Lung (tissue), 12 donors: ENCODE measurements around the gene BARD1. TPM values are rescaled to one million over a fixed set of nuclear protein-coding genes. Genes with fewer than 3 reads are reported as not detected.

Experiments
- ATAC-seq: fragments of 200-7000 bp; cut with Tn5 transposase; one replicate; pipeline ENCODE4 v1.9.1; 2020; ENCODE audit warnings: moderate number of reproducible peaks; ENCODE audit not compliant: insufficient read depth, low FRiP score
- DNase-seq, 3 donors: peaks; one replicate each; pipeline ENCODE4 v3.0.0-alpha.2; 2013 to 2017
- H3K27ac ChIP-seq, 2 donors: one replicate each; pipeline ENCODE4 v1.5.1; 2013; ENCODE audit warnings: mild to moderate bottlenecking in 2 of 2, moderate library complexity in 2 of 2, control low read depth in 1 of 2, inconsistent platforms in 1 of 2, low read depth in 1 of 2, low read length in 1 of 2
- H3K27me3 ChIP-seq, 3 donors: one replicate each; pipeline ENCODE4 v1.5.1; 2013; ENCODE audit warnings: low read length in 2 of 3; ENCODE audit not compliant: control insufficient read depth in 3 of 3, insufficient read depth in 3 of 3
- H3K36me3 ChIP-seq, 4 donors: one replicate each; pipeline ENCODE4 v1.5.1; 2013; ENCODE audit warnings: low read length in 4 of 4, mild to moderate bottlenecking in 1 of 4, moderate library complexity in 1 of 4; ENCODE audit not compliant: control insufficient read depth in 4 of 4, insufficient read depth in 4 of 4
- H3K4me1 ChIP-seq, 5 donors: one replicate each; pipeline ENCODE4 v1.5.1; 2013; ENCODE audit warnings: low read length in 5 of 5, mild to moderate bottlenecking in 2 of 5, moderate library complexity in 1 of 5; ENCODE audit not compliant: control insufficient read depth in 5 of 5, insufficient read depth in 5 of 5
- H3K4me3 ChIP-seq: one replicate; pipeline ENCODE4 v1.5.1; 2013; ENCODE audit warnings: mild to moderate bottlenecking, control low read depth, moderate library complexity
- H3K9ac ChIP-seq, 2 donors: one replicate each; pipeline ENCODE4 v1.5.1; 2013; ENCODE audit warnings: low read length in 2 of 2, control low read depth in 1 of 2; ENCODE audit not compliant: insufficient read depth in 1 of 2
- H3K9me3 ChIP-seq, 4 donors: one replicate each; pipeline ENCODE4 v1.5.1; 2013; ENCODE audit warnings: low read length in 3 of 4, mild to moderate bottlenecking in 1 of 4, moderate library complexity in 1 of 4; ENCODE audit not compliant: control insufficient read depth in 4 of 4, insufficient read depth in 3 of 4
- CTCF ChIP-seq: IDR thresholded peaks from 2 replicates; pipeline ENCODE4 v1.5.1; 2012; ENCODE audit warnings: mild to moderate bottlenecking; ENCODE audit errors: control extremely low read depth, extremely low read depth
- WGBS, 2 donors: extraction: QIAGEN DNeasy Blood & Tissue Kit; methylation state at CpG; one replicate each; pipeline ENCODE4 v1.1.7; 2013; 5-methylcytosine and 5-hydroxymethylcytosine counted together
- polyA plus RNA-seq, 2 donors: library from polyadenylated mRNA; stranded (reverse); fragments of 200-250 nt; gene quantifications; one replicate each; pipeline ENCODE4 v1.2.1, GENCODE V29; 2013
- total RNA-seq, 2 donors: library from RNA; depleted of rRNA in 1 of 2; stranded (reverse); fragments of >200 nt in 1 of 2; gene quantifications; one replicate each; pipeline ENCODE4 v1.2.1, GENCODE V29; 2014 to 2021
- donor health status: control.
- donor health status: control.
- donor health status: Bipolar disorder and iron deficiency.
- donor health status: healthy.
- donor health status: DM: yes; HTN: yes; CAD: no.

Gene BARD1
- total and polyA plus RNA-seq, 4 donors, result 1.9 to 33.7 (median 8.2) TPM

- TF ChIP-seq CTCF, result no peak
- 91 to 95% methylated on average over 2 of the region's 2 CpGs for WGBS, 2 donors
- H3K9ac ChIP-seq, result no peak overlapping the region
- H3K4me3 ChIP-seq, result no peak overlapping the region
- H3K4me1 ChIP-seq, result no peaks in the 10 kb centered on the region
- H3K36me3 ChIP-seq, result no peaks in the 10 kb centered on the region
- H3K27ac ChIP-seq, result no peak overlapping the region
- peaks cover 0 to 11% (median 0%) of the 10 kb centered on the region in 4 donors for H3K9me3 ChIP-seq
- DNase-seq (no peak), ATAC-seq (no peak)
- no peaks in the 10 kb centered on the region for H3K27me3 ChIP-seq
These were observed 34.3 kb upstream of the BARD1 start for GRCh38 chr2:214843823-214844222.

- H3K9ac ChIP-seq, result no peak overlapping the region
- H3K36me3 ChIP-seq, result no peaks in the 10 kb centered on the region
- WGBS, 2 donors, result 80 to 89% methylated on average over 2 of the region's 2 CpGs
- no peak overlapping the region for H3K4me3 ChIP-seq
- TF ChIP-seq CTCF, result no peak
- H3K27me3 ChIP-seq, result no peaks in the 10 kb centered on the region
- DNase-seq (no peak), ATAC-seq (no peak)
- no peaks in the 10 kb centered on the region for H3K4me1 ChIP-seq
- no peak overlapping the region for H3K27ac ChIP-seq
- H3K9me3 ChIP-seq, result peaks cover 0 to 8% (median 0%) of the 10 kb centered on the region in 4 donors
These were observed 30.0 kb upstream of the BARD1 start for GRCh38 chr2:214839464-214839863.

- Histone ChIP-seq H3K9me3 (peaks cover 0 to 8% (median 0%) of the 10 kb centered on the region in 4 donors), H3K27me3 (no peaks in the 10 kb centered on the region), H3K4me3 (no peak overlapping the region), H3K4me1 (no peaks in the 10 kb centered on the region), H3K27ac (no peak overlapping the region), H3K9ac (no peak overlapping the region), H3K36me3 (no peaks in the 10 kb centered on the region)
- DNase-seq, result no peak
- no peak for TF ChIP-seq CTCF
- ATAC-seq, result no peak
These were observed 28.0 kb upstream of the BARD1 start for GRCh38 chr2:214837466-214837865.

GRCh38 chr2:214836568-214836967 lies 27.1 kb upstream of the BARD1 start:
- no peak for TF ChIP-seq CTCF
- Histone ChIP-seq H3K27me3 (no peaks in the 10 kb centered on the region), H3K4me1 (no peaks in the 10 kb centered on the region), H3K4me3 (no peak overlapping the region), H3K27ac (no peak overlapping the region), H3K9ac (no peak overlapping the region), H3K9me3 (peaks cover 0 to 8% (median 0%) of the 10 kb centered on the region in 4 donors), H3K36me3 (no peaks in the 10 kb centered on the region)
- no peak for DNase-seq
- ATAC-seq, result no peak
